Adrenal gland (tissue), 5 donors: ENCODE measurements around the gene CYP20A1.

ENCODE experiments used
- CTCF ChIP-seq, 6 experiments: fragments of 450-650 bp in 4 of 6; fragments of 200-600 bp in 2 of 6; sonication (generic) in 1 of 6; IDR thresholded peaks; 1 replicate in 5 of 6; 2 replicates in 1 of 6; pipeline versions ENCODE4 v1.5.1 to v1.8.0; 2016 to 2021; ENCODE audit warnings: antibody characterized with exemption in 6 of 6, mild to moderate bottlenecking in 2 of 6, moderate library complexity in 1 of 6
- POLR2A ChIP-seq, 2 donors: fragments of 450-650 bp; IDR thresholded peaks; one replicate each; pipeline ENCODE4 v1.6.1; 2017; ENCODE audit warnings: antibody characterized with exemption in 2 of 2, mild to moderate bottlenecking in 2 of 2, moderate library complexity in 1 of 2
- donor health status: DM: no; HTN: no; CAD: no.

GRCh38 chr2:203209538-203209937 lies 29.3 kb upstream of the CYP20A1 start:
- TF ChIP-seq CTCF (IDR thresholded peaks at IDR 0.05), result no peak
- no peak for TF ChIP-seq POLR2A (IDR thresholded peaks at IDR 0.05)
